NCI-H82 treated with DMSO at 0.1 percent for 48 hours (cell line): ENCODE results near the gene CHN1.
A peak's percentile ranks its signal among the peaks of the same experiment; 100 is the strongest.

Source experiments
- DNase-seq: peaks from one replicate; lab custom pipeline; 2025; ENCODE audit not compliant: unreplicated experiment; lab: John Stamatoyannopoulos, UW

The CHN1 gene

DNA sequence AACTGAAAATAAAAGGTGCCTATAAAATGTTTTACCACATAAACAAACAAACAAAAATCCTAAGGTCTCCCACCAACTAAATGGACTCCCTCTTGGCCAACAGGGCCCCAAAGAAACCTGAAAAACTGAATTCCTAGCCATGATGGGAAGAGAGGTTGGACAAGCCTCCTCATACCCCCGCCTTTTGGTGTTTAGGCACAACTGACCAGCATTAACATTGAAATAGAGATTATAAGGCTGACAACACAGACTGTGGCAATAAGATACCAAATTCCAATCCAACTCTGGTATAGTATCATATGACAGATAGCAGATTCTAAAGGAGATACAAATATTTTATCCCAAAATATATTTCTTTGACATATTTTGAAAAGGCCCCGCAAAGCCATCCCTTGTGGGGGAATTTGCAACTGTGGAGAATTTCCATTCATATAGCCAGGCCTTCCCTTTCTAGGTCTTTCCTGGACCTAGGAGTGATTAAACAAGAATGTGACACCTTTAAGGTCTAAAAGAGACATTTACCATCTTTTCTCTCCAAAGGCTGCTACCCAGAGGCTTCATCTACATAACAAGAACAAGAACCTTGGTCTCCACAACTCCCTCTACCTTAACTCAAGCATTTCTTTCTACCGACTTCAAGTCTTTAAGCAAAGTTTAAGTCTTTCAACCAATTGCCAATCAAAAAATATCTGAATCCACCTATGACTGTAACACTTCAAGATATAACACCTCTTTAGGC is 80.0 kb downstream of the CHN1 start:
- DNase-seq = no peak

DNA sequence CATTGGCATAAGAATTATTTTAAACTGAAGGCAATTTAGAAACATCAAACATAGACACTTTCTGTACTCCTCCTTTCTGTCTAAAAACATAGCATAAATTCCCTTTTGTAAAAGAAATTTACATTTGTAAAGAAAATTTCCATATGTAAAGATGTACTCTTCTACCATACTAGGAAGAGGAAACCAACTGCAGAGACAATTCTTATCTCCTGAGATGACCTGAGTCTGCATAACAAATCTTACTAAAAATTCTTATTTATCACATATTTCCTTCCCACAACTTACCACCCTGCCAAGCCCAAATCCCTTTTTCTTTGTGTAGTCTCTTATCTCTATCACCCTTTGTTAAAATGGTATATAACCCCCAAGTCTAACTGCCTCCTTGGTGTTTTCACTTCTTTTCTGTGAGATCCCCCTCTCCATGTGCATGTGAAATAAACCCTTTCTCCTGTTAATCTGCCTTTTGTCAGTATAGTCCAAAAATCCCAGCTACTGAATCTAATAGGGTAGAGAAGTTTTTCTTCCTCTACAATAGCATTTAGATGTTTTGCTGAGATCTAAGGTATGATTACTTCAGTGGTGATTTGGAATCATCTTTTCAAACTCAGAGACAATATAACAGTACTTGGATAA is 81.0 kb downstream of the CHN1 start:
- no peak for DNase-seq

DNA sequence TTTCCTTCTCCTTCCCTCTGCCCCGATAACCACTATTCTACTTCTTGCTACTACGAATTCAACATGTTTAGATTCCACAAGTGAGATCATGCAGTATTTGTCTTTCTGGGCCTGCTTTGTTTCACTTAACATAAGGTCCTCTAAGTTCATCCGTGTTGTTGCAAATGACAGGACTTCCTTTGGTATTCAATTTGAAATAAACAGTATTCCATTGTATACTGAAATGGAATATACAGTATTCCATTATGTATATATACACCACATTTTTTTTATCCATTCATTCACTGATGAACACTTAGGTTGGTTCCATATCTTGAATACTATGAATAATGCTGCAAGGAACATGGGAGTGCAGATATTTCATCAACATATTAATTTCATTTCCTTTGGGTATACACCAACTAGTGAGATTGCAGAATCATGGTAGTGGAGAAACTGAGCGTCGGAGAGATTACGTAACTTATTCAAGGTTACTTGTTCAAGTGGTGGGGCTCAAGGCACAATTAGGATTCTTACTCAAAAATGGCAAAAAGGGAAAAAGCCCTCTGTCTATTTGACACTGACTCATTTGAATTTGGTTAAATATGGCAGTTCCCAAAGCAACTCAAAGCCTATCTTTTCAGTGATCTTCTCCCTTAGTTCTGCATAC is 85.1 kb downstream of the CHN1 start:
- DNase-seq = no peak

DNA sequence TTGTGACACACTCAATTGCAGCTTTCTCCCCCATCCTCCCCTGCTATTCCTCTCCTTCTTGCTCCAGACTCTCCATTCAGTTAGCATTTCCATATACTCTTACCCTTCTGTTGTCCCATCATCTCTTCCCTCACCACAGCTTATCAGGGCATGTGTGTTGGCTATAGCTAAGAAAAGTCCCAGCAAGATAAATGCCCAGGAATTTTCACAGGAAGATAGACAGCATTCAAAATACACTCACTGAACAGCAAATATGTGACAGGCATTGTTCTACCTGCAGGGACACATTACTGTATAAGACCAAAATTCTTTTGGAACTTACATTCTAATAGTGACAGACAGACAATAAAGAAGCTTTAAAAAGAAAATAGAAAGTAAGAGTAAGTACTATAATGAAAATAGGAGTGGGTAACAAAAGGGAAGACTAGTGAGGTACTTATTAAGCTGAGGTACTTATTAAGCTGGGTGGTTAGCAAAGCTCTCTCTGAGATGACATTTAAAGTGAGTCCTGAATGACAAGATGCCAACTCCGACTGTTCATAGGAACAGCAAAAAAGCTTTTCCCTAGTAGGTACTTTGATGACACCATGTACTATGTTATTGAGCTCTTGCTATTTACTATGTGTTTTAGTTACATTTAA is 86.2 kb downstream of the CHN1 start:
- no peak for DNase-seq

DNA sequence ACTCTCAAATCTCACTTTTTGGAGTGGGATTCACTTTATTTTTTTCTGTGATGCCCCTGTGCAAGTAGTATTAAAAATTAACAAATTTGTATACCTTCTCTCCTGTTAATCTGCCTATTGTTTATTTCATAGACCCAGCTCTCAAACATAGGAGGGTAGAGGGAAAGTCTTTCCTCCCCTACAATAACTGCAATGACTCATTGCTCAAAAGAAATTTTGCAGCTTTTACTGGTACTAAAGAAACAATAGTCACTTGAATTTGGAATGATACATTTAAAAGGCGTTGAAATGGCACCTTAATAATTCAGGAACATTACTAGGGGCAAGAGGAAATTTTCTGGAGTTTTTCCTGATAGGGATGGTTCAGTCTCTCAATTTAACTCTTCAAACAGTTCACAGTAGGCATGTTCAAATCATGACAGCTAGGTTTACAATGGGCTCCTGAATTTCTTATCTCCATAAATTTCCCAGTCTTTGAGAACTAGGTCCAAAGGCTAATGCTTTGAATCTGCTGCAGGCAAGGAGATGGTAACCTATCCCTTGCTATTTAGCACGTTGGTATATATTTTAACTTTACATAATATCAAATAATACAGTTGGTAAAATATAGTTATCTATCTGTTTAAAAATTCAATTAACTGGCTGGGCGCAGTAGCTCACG is 88.8 kb downstream of the CHN1 start:
- no peak for DNase-seq

DNA sequence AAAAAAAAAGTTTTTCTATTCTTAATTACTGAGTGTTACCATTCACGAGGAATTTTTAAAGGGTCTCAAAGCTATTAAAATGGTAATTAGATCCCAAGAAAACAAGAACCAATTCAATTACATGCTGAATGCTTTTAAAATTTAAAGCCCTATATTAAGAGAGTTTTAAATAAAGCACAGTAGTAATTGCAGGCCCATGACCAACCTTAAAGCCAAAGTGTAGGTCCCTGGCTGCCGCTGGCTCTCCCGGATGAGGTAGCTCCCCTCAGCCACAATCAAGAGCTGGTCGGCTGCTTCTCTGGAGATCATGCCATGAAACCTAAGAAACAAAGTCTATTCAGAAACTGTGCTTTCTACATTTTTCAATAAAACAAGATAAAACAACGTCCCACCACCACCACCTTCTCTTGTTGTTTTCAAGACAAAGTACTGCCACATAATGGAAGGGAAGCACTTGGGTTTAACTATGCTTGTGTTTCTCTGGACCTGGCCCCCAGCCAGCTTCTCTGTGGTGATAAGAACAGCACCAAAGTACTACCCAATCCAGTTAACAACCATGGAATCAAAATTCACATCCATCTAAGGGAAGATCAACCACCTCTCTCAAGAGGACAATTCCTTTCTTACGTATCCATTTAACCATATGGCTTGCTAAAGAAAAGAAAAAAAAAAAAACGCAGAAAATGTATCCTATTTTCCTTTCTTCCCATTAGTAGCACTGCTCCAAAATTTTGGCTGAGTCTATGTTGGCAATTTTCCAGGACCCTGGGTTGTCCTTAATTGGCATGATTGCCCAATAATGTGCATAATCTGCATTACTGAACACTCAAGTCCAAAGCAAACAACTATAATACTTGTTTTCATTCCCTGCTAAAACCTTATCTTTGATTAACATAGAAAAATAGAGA is 90.1 kb downstream of the CHN1 start:
- peak; percentile 55 for DNase-seq

DNA sequence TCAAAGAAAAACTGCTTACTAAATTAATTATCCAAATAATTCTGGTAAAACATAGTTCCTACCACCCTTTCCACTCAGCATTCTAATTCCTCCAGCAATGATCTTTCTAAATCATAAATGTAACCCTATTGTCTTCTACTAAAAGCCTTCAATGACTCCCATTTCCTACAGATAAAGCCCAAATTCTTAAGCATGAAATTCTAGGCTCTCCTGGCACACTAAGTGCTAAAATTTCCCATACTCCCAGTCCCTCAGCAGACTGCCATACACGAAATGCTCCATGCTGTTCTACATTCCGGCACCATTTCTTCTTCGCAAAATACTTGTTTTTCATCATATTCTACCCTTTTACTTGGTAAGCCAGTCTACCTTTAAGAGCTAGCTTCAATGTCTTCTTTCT is 96.9 kb downstream of the CHN1 start:
- no peak for DNase-seq

DNA sequence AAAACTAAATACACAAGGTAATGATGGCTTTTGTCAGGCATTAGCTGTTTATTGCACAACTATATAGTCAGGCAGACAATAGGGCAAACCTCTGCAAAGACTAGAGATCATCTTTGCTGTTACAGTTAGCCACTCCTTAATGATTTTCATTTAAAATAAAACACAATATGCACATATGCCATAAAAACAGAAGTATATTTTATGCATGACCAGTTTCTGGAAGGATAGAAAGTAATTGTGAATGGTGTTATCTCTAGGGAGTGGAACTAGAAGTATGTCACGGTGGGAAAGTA is 102.0 kb downstream of the CHN1 start:
- no peak for DNase-seq

DNA sequence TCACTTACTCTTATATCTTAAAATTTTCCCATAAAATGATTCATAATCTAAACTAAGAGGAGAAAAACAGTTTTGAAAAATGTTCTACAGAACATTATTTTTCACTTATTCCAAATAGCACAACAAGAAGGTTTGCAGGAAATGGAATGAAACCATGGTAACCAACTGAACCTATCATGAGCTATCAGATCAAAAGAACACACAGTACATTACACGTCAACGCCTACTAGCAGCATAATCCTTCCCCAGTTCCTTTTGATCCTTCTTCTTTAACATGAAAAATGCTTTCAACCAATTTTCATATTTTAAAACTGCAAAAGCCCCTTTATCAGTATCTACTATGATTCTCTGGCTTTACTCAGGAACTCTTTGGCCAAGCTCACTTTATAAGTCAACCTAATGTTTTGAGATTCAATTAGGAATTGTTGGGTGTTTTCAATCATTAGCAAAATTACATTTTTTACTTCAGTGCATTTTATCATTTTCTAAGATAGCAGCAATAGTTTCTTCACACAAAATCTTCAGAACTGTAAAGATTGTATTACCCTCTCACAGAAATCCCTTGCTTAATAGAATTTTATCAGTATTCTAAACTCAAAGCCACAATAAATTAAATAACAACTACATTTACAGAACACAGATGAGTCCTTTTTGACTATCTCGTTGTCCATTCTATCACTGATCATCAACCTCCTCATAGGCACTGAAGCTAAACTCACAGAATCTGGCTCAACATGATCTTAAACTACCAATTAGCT is 102.5 kb downstream of the CHN1 start:
- DNase-seq = peak; percentile 25

DNA sequence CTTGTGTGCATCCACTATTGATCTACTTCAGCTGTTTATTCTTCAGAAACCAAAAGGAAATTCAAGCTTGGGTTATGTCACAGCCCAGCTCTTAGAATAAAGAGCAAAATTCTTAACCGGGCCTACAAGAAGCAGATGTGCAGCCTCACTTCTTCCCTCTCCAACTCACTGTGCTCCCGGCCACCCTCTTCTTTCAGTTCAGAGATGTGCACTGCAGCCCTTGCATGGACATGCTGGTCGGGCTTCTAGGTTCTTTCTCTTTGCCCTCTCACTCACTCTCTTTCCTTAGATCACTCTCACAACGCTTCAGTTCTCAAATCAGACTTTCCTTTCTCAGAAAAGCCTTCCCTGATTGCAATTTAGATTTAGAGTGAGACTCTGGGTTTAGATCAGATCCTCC is 104.1 kb downstream of the CHN1 start:
- DNase-seq = peak; percentile 77

DNA sequence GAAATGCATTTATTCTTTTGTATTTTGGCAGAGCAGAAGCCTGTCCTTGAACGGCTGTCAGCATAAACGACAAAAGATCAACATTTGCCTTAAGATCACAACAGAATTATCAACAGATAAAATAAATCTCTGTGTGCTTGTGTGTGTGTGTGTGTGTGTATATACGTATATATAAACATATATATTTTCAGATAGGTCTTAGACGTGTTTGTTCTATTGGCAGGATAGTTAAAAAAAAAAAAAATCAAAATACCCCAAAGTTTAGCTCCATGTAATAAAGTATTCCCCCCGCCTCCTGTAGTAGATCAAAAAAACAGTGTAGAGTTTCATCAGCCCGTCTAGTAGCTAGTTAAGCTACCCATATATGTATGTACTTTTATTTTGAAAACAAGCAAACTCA is 107.9 kb downstream of the CHN1 start:
- DNase-seq = no peak

DNA sequence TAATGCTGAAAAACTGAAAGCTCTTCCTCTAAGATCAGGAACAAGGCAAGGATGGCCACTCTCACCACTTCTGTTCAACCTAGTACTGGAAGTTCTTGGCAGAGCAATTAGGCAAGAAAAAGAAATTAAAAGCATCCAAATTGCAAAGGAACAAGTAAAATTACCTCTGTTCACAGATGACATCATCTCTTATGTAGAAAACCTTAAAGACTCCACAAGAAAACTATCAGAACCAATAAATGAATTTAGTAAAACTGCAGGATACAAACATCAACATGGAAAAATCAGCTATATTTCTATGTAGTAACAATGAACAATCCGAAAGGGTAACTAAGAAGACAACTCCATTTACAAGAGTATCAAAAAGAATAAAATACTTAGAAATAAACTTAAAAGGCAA is 112.2 kb downstream of the CHN1 start:
- no peak for DNase-seq

DNA sequence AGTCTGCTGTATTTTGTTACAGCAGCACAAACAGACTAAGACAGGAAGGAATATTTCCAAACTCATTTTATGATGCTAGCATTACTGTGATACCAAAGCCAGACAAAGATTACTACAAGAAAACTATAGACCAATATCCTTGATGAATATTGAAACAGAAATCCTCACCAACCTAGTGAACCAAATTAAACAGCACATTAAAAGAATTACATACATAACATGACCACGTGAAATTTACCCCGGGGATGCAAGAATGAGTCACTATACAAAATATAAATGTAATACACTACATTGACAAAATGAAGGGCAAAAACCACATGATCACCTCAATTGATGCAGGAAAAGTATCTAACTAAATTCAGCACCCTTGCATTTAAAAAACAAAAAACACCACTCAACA is 112.6 kb downstream of the CHN1 start:
- DNase-seq = no peak

DNA sequence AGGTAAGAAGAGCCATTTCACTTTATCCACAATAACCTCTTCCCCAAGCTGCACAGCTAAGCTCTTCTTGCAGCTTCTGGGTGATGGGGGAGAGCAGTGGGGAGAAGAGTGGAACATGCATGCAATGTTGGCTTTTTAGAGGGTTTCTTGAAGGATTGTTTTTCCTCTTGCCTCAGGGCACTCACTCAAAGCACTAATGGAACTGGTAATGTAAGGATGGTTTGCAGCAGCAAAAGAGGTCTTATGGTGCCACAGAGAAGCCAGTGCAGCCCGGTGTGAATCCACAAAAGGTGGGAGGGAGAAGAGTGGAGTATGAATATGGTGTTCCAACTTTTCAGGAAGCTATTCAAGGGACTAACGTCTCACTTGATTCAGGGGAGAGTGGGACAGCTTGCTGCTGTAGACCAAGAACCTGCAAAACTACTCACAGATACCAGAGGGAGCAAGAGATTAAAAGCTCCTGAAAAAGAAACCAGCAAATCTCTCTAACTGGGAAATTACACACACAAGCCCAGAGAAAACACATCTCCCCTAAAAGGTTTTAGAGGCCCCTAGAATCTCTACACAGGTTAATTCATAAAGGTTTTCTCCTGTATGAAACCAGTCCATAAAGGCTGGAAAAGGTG is 116.4 kb downstream of the CHN1 start:
- DNase-seq = no peak

DNA sequence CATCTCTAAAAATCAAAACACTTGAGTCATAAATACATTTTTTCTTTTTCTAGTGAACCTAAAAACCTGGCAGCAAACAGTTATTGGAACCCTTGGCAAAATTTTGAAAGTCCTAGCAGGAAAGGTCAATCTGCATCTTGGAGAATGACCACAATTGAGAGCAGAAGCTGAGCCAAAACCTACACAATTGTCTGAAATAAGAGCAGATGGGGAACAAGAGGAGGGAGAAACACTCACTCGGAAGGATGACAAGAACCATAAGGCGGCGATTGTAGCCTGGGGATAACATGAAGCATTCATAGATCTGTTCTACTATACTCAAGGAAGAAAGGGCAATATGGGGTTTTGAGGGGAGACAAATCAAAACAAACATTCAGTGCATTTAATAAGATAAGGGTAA is 117.0 kb downstream of the CHN1 start:
- DNase-seq = no peak

DNA sequence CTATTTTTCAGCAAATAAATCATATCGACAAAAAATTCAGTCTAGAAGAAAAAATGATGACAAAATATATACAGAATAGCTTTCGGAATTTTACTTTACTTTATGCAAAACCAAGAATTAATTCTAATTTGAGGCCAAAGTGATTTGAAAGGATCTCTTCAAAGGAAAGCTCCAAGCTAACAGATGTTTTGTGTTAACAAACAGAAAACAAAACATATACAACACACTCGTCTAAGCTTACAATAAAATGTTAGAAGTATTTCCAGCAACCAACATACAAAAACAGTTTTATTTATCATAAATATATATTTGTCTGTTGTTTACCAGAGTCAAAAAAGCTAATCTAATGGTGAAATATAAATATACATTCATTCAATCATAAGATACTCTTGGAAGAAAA is 122.8 kb downstream of the CHN1 start:
- DNase-seq = no peak

DNA sequence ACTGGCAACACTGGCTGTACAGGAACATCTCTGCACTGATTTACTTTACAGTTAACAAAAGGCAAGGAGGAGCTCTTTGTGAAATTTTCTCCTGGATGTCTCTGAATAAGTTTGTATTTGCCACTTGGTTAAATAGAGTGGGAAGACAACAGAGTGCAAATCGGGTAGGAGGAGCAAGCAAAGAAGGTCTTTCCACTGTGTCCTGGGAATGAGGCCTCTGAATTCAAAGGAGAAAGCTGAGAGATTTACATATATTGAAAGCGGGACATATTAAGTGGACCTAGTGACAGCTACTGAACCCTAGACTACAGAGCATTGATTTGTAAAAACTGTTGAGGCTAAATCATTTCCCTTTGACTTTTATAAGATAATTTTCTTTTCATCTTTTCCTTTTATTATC is 123.5 kb downstream of the CHN1 start:
- DNase-seq = no peak

DNA sequence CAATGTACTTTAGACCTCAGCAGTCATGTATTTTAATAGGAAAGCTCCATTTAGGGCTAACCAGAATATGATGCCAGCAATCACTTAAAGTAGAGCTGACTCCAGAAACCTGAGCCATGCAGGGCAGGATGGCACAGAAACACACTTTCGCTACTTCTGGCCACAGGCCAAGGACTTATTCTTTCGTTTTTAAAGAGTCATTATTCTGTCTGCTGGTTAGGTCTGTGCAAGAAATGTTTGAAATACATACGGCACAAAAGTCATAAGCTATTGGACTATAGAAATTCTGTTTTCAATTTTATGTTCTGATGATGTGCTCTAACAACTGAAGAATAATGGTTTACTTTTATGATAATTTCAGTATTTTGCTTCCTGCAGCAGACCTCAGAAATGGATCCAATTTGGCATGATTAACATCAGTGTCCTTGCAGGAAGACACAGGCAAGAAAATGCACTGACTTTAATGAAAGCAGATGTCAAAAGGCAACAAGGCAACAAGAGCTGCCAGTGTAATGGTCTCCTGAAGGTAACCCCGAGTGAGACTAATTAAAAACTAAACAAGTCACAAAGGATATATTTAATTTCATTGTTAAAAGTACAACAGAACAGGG is 126.5 kb downstream of the CHN1 start:
- no peak for DNase-seq

DNA sequence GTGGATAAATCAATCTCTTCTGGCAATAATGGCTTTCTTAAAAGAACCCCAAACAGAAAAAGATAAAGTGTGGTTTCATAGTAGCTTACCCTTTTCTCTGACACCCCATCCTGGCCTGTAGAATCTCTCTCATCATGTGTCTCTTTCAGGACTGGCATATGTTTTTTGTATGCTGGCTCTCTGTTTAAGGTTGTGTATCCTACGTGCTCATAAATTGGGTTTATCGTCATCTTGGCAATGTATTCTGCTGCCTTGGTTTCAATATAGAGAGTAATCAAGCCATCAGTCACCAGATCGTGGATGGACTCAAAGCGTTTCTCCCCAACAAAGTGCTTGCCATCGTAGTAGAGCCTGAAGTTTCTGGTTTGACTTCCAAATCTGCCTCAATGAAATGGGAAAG is 127.4 kb downstream of the CHN1 start:
- DNase-seq = no peak
